Stomach smooth muscle (tissue), 2 donors: ENCODE results near the gene CLPSL1.
"Not testable (repeated sequence)": the region's sequence is repeated elsewhere in the genome, so short reads cannot be mapped to it uniquely, and the experiment has no call there.

Experiments
- H3K27ac ChIP-seq: one replicate; pipeline ENCODE4 v1.7.0; 2013; ENCODE audit warnings: mild to moderate bottlenecking, low read length, inconsistent platforms
- H3K27me3 ChIP-seq, 2 donors: one replicate each; pipeline ENCODE4 v1.7.0; 2013; ENCODE audit warnings: low read length in 2 of 2; ENCODE audit not compliant: insufficient read depth in 2 of 2, control insufficient read depth in 1 of 2
- H3K36me3 ChIP-seq, 2 donors: one replicate each; pipeline ENCODE4 v1.7.0; 2013; ENCODE audit warnings: low read length in 2 of 2; ENCODE audit not compliant: control insufficient read depth in 2 of 2, insufficient read depth in 2 of 2
- H3K4me1 ChIP-seq: one replicate; pipeline ENCODE4 v1.7.0; 2013; ENCODE audit warnings: low read length; ENCODE audit not compliant: control insufficient read depth, insufficient read depth
- H3K4me3 ChIP-seq, 2 donors: one replicate each; pipeline ENCODE4 v1.7.0; 2013; ENCODE audit warnings: low read length in 2 of 2
- H3K9ac ChIP-seq, 2 donors: one replicate each; pipeline ENCODE4 v1.7.0; 2013; ENCODE audit warnings: low read length in 2 of 2, mild to moderate bottlenecking in 1 of 2
- H3K9me3 ChIP-seq, 2 donors: one replicate each; pipeline ENCODE4 v1.7.0; 2013; ENCODE audit warnings: low read length in 2 of 2; ENCODE audit not compliant: control insufficient read depth in 2 of 2
- donor health status: healthy.
- donor health status: Pancreatic carcinoma.

CLPSL1 gene, protein sequence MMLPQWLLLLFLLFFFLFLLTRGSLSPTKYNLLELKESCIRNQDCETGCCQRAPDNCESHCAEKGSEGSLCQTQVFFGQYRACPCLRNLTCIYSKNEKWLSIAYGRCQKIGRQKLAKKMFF

DNA sequence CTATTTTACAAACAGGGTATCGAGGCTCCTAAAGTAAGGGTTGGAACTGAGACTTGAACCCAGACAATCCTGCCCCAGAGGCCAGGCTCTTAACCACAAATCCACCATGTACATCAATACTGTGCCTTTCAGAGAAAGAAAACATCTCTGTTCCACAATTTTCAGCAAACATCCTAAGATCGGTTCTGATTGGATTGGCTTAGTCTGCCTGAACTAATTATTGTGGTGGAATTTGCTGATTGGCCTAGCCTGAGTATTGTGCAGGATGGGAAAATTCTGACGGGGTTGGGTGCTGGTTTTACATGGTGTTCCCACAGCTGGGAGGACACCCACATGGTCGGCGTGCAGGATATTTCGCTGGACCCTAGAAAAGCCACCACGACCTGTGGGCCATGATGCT is at the start of gene CLPSL1:
Gene CLPSL1, plus strand, starts transcription at position 301 of the 400 bp plus-strand sequence. Its CDS starts 92 bp downstream, at position 393.
- Histone ChIP-seq H3K9me3 (no peaks in the 10 kb centered on the region), H3K27me3 (peaks cover 11 to 17% of the 10 kb centered on the region in 2 donors), H3K9ac (no peak within 1 kb of the TSS), H3K4me3 (no peak within 1 kb of the TSS), H3K27ac (no peak within 1 kb of the TSS), H3K4me1 (peaks cover 5% of the 10 kb centered on the region), H3K36me3 (no peaks in the 10 kb centered on the region)

GRCh38 chr6:35731414-35731735 is 49.4 kb upstream of the CLPSL1 start:
- Histone ChIP-seq H3K27ac (peak overlapping the region; percentile 100), H3K27me3 (no peaks in the 10 kb centered on the region), H3K9ac (peak overlapping the region; percentile 95 to 96), H3K9me3 (no peaks in the 10 kb centered on the region), H3K4me3 (peak overlapping the region; percentile 60 to 79), H3K36me3 (no peaks in the 10 kb centered on the region), H3K4me1 (peaks cover 66% of the 10 kb centered on the region)

DNA sequence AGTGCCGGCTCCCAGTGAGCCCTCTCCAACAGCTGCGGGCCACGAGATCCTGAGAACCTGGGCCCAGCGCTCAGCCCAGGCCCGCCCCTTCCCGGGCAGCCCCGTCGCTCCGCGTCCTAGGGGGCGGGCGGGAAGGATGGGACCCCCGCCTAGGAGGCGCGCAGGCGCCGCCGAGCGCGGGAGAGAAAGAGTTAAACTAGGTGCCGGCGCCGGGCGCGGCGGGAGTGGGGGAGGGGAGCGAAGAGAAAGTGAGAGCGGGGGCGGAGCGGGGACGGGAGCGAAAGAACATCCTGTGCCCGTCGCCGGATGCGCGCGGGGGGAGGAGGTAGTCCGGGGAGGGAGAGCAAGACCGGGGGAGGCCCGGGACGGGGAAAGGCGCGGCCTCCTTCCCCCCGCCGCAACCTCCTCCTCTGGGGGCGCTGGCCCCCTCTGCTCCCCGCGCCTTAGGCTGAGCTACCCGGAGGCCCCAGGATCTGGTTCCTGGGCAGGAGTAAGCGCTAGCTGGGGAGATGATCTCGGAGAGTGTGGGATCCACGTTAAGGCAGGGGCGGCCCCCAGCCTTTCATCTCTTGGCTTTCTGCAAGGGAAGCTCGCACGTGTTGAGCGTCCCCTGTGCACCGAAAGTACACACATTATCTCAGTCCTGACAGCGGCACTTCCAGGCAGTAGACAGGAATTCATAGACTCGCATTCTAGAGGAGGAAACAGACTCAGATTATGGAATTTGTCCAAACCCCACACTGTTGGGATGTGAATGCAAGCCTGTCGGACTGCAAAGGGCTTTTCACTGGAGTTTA is 48.9 kb upstream of the CLPSL1 start:
- Histone ChIP-seq H3K9me3 (no peaks in the 10 kb centered on the region), H3K9ac (peak overlapping the region; percentile 95 to 96), H3K4me3 (peak overlapping the region; percentile 63 to 79), H3K4me1 (peaks cover 61% of the 10 kb centered on the region), H3K27ac (peak overlapping the region; percentile 100), H3K27me3 (no peaks in the 10 kb centered on the region), H3K36me3 (no peaks in the 10 kb centered on the region)

DNA sequence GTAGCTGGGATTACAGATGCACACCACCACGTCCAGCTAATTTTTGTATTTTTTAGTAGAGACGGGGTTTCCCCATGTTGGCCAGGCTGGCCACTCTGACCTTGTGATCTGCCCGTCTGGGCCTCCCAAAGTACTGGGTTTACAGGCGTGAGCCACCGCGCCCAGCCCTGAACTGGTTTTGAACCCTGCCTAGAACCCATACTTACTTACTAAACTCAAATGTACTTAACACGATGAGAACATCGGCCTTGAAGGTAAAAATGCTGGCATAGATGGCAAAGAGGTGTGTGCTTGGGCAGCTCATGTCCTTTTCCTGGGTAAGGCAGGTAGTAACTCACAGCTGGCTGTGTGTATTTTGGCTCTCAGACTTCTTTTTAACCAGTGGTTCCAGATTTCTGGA is 47.2 kb upstream of the CLPSL1 start:
- peak overlapping the region; percentile 100 for H3K27ac ChIP-seq
- H3K4me3 ChIP-seq: no peak overlapping the region
- H3K36me3 ChIP-seq: no peaks in the 10 kb centered on the region
- no peaks in the 10 kb centered on the region for H3K9me3 ChIP-seq
- H3K9ac ChIP-seq: peak overlapping the region in 1 of 2 donors; percentile 21
- peaks cover 56% of the 10 kb centered on the region for H3K4me1 ChIP-seq
- no peaks in the 10 kb centered on the region for H3K27me3 ChIP-seq

DNA sequence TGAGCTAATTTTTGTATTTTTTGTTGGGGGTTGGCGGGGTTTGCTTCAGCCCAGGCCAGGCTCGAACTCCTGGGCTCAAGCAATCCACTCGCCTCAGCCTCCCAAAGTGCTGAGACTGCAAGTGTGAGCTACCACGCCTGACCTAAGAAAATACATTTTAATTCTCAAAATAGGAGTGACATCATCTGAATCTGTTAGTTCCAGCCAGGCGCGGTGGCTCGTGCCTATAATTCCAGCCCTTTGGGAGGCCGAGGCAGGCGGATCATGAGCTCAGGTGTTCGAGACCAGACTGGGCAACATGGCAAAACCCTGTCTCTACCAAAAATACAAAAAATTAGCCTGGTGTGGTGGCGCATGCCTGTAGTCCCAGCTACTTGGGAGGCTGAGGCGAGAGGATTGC is 46.5 kb upstream of the CLPSL1 start:
- not testable (repeated sequence) for H3K27ac ChIP-seq, H3K27me3 ChIP-seq, H3K4me3 ChIP-seq, H3K36me3 ChIP-seq, H3K9ac ChIP-seq, H3K9me3 ChIP-seq
- peaks cover 49% of the 10 kb centered on the region for H3K4me1 ChIP-seq

DNA sequence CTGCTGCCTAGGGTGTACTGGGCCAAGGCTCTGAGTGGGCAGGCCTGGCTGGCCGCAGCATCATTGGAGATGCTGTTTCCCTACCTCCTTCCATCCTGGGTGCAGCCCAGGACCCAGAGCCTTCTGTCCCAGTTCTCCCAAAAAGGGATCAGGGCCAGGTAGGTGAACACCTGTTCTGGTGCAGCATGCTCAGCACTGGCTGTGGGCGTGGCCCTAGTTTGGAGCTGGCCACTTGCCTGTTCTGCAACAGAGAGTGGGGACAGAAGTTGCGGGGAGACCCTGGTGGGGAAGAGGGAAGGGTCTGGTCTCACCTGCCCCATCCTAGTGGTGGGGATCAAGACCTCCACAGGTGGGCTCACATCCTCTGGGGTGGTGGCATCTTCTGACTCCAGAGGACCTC is 45.4 kb upstream of the CLPSL1 start:
- Histone ChIP-seq H3K27ac (no peak overlapping the region), H3K9me3 (no peaks in the 10 kb centered on the region), H3K4me3 (no peak overlapping the region), H3K36me3 (no peaks in the 10 kb centered on the region), H3K27me3 (no peaks in the 10 kb centered on the region), H3K9ac (no peak overlapping the region), H3K4me1 (peaks cover 39% of the 10 kb centered on the region)

DNA sequence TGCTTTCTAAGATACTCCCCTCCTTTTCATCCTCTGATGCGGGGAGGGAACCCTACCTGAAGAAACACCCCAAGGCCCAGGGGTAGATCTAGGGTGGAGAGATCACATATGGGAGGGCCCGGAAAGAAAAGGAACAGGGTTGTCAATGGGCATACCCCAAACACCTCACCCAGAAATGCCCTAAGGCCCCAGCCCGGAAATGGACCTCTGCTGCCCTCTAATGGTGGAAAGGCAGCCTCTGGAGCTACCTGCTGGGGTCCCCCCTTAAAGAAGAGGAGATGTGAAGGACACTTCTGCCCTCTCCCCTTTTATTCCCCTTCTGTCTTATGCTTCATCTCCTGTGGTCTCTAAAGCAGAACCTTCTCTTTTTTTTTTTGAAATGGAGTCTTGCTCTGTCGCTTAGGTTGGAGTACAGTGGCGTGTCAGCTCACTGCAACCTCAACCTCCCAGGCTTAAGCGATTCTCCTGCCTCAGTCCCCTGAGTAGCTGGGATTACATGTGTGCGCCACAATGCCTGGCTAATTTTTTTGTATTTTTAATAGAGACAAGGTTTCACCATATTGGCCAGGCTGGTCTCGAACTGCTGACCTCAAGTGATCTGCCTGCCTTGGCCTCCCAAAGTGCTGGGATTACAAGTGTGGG is 44.4 kb upstream of the CLPSL1 start:
- H3K4me1 ChIP-seq: peaks cover 32% of the 10 kb centered on the region

DNA sequence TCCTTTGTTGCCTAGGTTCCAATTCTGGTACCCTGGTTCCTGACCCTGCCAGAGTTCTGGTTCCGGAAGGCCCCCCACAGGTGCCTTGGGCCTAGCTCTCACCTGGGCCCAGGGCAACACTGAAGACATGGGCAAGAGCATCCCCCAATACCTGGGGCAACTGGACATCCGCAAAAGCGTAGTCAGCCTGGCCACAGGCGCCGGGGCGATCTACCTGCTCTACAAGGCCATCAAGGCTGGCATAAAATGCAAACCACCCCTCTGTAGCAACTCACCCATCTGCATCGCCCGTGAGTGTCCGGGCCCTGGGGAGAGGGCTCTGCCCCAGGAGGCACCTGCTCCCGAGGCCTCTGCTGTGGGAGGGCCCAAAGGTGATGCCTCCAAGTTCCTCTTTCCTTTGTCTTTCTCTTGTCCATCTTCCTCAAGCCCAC is 43.8 kb upstream of the CLPSL1 start, which contains the start of gene ARMC12:
Gene ARMC12, plus strand, starts transcription at position 51 of the 431 bp plus-strand sequence. Its CDS starts 77 bp downstream, at position 128.
- H3K9me3 ChIP-seq: no peaks in the 10 kb centered on the region
- H3K27me3 ChIP-seq: no peaks in the 10 kb centered on the region
- H3K27ac ChIP-seq: no peak within 1 kb of the TSS
- peak within 1 kb of the TSS in 1 of 2 donors; percentile 5 for H3K9ac ChIP-seq
- peak within 1 kb of the TSS in 1 of 2 donors; percentile 8 for H3K4me3 ChIP-seq
- H3K36me3 ChIP-seq: no peaks in the 10 kb centered on the region
- H3K4me1 ChIP-seq: peaks cover 31% of the 10 kb centered on the region

More for the DNA sequence above, 44.4 kb upstream of the CLPSL1 start:
- no peak overlapping the region for H3K27ac ChIP-seq
- no peaks in the 10 kb centered on the region for H3K36me3 ChIP-seq
- H3K27me3 ChIP-seq: no peaks in the 10 kb centered on the region
- no peaks in the 10 kb centered on the region for H3K9me3 ChIP-seq
- H3K9ac ChIP-seq: no peak overlapping the region
- H3K4me3 ChIP-seq: peak overlapping the region in 1 of 2 donors; percentile 8

DNA sequence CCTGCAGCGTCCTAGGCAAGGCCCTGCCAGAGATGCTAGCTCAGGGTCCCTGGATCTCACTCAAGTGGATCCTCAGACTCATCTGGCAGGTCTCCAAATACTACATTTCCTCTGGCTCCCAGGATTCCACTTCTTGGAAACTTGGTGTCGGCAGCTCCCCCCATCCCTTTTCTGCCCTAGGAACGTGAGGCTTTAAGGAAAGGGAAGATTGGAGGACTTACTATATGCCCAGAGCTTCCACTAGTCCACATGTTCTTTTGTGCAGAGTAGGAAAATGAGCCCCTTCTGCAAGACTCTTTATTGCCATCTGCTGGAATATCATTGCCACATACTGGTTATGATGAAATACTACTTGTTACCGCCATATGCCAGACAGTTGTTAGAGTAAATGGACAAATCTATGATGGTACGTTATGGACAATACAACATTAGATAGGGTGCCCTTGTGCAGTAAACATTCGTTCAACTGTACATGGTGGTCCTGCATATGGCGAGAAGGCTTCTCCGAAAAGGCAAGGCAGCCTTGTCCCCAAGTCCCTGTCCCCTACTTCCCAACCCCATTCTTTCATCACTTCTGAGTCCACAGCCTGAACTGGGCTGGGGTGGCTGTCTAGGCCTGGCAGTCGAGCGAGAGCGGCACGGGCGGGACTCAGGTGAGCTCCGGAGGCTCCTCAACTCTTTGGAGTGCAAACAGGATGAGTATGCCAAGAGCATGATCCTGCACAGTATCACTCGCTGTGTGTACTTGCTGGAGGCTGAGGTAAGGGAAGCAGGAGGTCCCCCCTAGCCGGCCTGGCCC is 43.2 kb upstream of the CLPSL1 start:
- no peaks in the 10 kb centered on the region for H3K27me3 ChIP-seq
- no peak overlapping the region for H3K27ac ChIP-seq
- H3K36me3 ChIP-seq: no peaks in the 10 kb centered on the region
- peak overlapping the region in 1 of 2 donors; percentile 5 for H3K9ac ChIP-seq
- no peaks in the 10 kb centered on the region for H3K9me3 ChIP-seq
- peaks cover 25% of the 10 kb centered on the region for H3K4me1 ChIP-seq
- H3K4me3 ChIP-seq: no peak overlapping the region
